Measurements from ENCODE around the gene NEK4. TPM values are rescaled to one million over a fixed set of nuclear protein-coding genes. Genes with fewer than 3 reads are reported as not detected.

NEK4 gene
- total and polyA plus RNA-seq, 10 of the 15 experiments (the other 5 are each of a cell fraction or from before 2014, with no cell fraction given): 7.0 to 29.1 (median 16.4) TPM

DNA sequence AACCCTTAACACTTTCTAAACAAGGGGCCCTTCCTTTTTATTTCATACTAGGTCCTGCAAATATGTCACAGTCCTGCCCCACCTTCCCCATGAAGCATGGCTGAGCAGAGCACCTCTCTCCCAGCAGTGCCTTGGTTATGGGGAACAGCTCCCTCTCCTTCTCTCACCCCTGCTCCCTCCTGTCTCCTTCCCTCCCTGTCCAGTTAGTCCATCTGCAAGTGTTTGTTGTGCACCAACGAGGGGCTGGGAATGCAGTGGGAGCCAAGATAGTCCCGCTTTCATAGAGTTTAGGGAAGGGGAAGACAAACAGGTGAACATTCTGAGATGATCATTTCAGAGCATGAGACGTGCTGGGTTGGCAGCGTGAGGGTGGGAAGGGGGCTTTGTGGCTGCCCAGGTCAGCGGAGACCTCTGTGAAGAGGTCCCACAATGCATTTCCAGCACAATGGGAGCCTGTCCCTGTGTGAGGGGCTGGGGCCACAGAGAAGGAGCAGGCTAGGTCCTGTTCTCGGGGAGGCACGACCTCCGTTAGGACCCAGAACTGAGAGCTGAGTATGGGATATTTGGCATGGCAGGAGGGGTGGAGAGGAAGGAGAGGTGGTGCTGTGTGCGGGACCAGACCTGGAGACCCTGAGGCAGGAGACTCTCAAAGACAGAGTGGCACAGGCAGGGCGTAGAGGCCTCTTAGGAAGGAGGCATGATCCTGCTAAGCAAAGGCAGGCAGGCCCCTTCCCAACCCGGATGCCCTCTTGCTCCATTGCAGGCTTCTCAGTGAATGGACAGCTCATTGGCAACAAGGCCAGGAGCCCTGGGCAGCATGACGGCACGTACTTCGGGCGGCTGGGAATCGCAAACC lies 18.4 kb upstream of the NEK4 start:
- ChIA-PET SMC1A (ENCODE audit: uncharacterized antibody, unreplicated experiment) (no interaction called here), RAD21 (ENCODE audit: unreplicated experiment) (no interaction called here), POLR2A (interaction anchor here (0.7 kb wide), 1 partner anchor 83 kb away, joined by 4 read pairs; the partner anchor contains the start of gene SPCS1), CTCF (interaction anchor here (1.0 kb wide), 1 partner anchor 9 kb away, joined by 4 read pairs; no protein-coding TSS in a partner anchor)
- Histone ChIP-seq H3K4me1 (ENCODE audit: control insufficient read depth, insufficient read depth, low read length) (no peaks in the 10 kb centered on the region), H4K20me1 (ENCODE audit: control insufficient read depth, insufficient read depth) (no peaks in the 10 kb centered on the region), H3K27ac (ENCODE audit: control insufficient read depth, insufficient read depth) (no peak overlapping the region), H3K4me2 (ENCODE audit: control insufficient read depth, insufficient read depth) (no peak overlapping the region), H3K4me3 (no peak overlapping the region), H2AFZ (ENCODE audit: control insufficient read depth, low read depth, low read length) (no peak overlapping the region), H3K79me2 (ENCODE audit: control insufficient read depth, insufficient read depth, low read length) (no peaks in the 10 kb centered on the region), H3K27me3 (replicated peaks in 1 of 2; ENCODE audit: control insufficient read depth in 2 of 2, insufficient read depth in 2 of 2, low read length in 1 of 2) (no peaks in the 10 kb centered on the region; a peak in 1 of 4 replicates), H3K9me3 (replicated peaks; ENCODE audit: control insufficient read depth, insufficient read depth, low read length) (no peaks in the 10 kb centered on the region), H3K36me3 (ENCODE audit: control insufficient read depth in 2 of 2, insufficient read depth in 2 of 2, low read length in 1 of 2) (no peaks in the 10 kb centered on the region), H3K9ac (ENCODE audit: control insufficient read depth, insufficient read depth, low read length) (no peak overlapping the region)
- WGBS (ENCODE audit: insufficient coverage, insufficient replicate concordance, low lambda C conversion rate, missing lambda C conversion rate): 61% methylated on average over 16 of the region's 16 CpGs
- TF ChIP-seq CBX3 (IDR thresholded peaks at IDR 0.05; ENCODE audit: borderline replicate concordance, low read depth) (no peak), ZZZ3 (IDR thresholded peaks at IDR 0.05; ENCODE audit: control insufficient read depth, insufficient read length, low read depth) (no peak), SMC3 (IDR thresholded peaks at IDR 0.05; ENCODE audit: borderline replicate concordance, low read length) (no peak), CHD4 (IDR thresholded peaks at IDR 0.05) (no peak), NFYB (IDR thresholded peaks at IDR 0.05; ENCODE audit: insufficient read depth, low read depth, low read length) (no peak), SUZ12 (IDR thresholded peaks at IDR 0.05; ENCODE audit: unreplicated experiment) (no peak), STAT3 (IDR thresholded peaks at IDR 0.05; ENCODE audit: low read depth, low read length) (no peak), ZNF622 (IDR thresholded peaks at IDR 0.05) (no peak), FOS (IDR thresholded peaks at IDR 0.05; ENCODE audit: borderline replicate concordance, extremely low read depth, insufficient read length) (no peak), CBX5 (IDR thresholded peaks at IDR 0.05; ENCODE audit: low read depth) (no peak)
- no TSS peak for BruUV-seq (replicated peaks)
- DNase-seq (ENCODE audit: low read depth, low spot score) (no peak), ATAC-seq (no peak), FAIRE-seq (no peak)
- intact Hi-C loops (cut with micrococcal nuclease; ENCODE audit: unreplicated experiment): no loop called here
- in situ Hi-C loops (cut with MboI): no loop called here

Measured in GM12878 (cell line).